IMR-90 (cell line): ENCODE data around the gene CUL4A.

Experiments used
- BHLHE40 ChIP-seq: fragments of 150-350 bp; IDR thresholded peaks from 2 replicates; pipeline ENCODE4 v1.6.1; 2016; ENCODE audit warnings: mild to moderate bottlenecking, low read depth, low read length
- CEBPB ChIP-seq: IDR thresholded peaks from 2 replicates; pipeline ENCODE4 v1.6.1; 2012; ENCODE audit warnings: low read depth, low read length, improper control_type of control experiment
- CHD1 ChIP-seq: IDR thresholded peaks from 2 replicates; pipeline ENCODE4 v1.6.1; 2012; ENCODE audit warnings: low read depth, low read length, improper control_type of control experiment
- ELK1 ChIP-seq: fragments of 150-350 bp; IDR thresholded peaks from 2 replicates; pipeline ENCODE4 v1.6.1; 2016; ENCODE audit warnings: low read depth, mild to moderate bottlenecking, low read length, moderate library complexity, borderline replicate concordance
- FOS ChIP-seq: fragments of 150-350 bp; IDR thresholded peaks from 2 replicates; pipeline ENCODE4 v1.6.1; 2016; ENCODE audit warnings: low read depth, low read length
- MAZ ChIP-seq: IDR thresholded peaks from 2 replicates; pipeline ENCODE4 v1.6.1; 2012; ENCODE audit warnings: low read depth, mild to moderate bottlenecking, low read length, improper control_type of control experiment, moderate library complexity, borderline replicate concordance
- NFE2L2 ChIP-seq: fragments of 150-350 bp; IDR thresholded peaks from 2 replicates; pipeline ENCODE4 v1.6.1; 2016; ENCODE audit warnings: low read depth, mild to moderate bottlenecking, low read length
- POLR2A ChIP-seq: IDR thresholded peaks from 2 replicates; pipeline ENCODE4 v1.6.1; 2012; ENCODE audit warnings: mild to moderate bottlenecking, low read depth, low read length
- RAD21 ChIP-seq: IDR thresholded peaks from 2 replicates; pipeline ENCODE4 v1.6.1; 2012; ENCODE audit warnings: low read length, improper control_type of control experiment
- RFX5 ChIP-seq: IDR thresholded peaks from 2 replicates; pipeline ENCODE4 v1.8.0; 2012; ENCODE audit warnings: low read depth, mild to moderate bottlenecking, low read length, moderate library complexity
- SMC3 ChIP-seq: fragments of 150-350 bp; IDR thresholded peaks from 2 replicates; pipeline ENCODE4 v1.6.1; 2016; ENCODE audit warnings: low read depth, mild to moderate bottlenecking, antibody characterized with exemption, low read length, moderate library complexity
- TF ChIP-seq, protein P1 (sequence below): conservative IDR thresholded peaks from 2 replicates; pipeline ENCODE4 v1.5.1; 2012; ENCODE audit warnings: mild to moderate bottlenecking, low read depth, low read length, improper control_type of control experiment
- TF ChIP-seq, protein P2 (sequence below): fragments of 150-350 bp; IDR thresholded peaks from 2 replicates; pipeline ENCODE4 v1.6.1; 2017; ENCODE audit warnings: mild to moderate bottlenecking, antibody characterized with exemption, low read length, low read depth

GRCh38 chr13:113187883-113188665 is 21.3 kb upstream of the CUL4A start:
- TF ChIP-seq, protein P1, sequence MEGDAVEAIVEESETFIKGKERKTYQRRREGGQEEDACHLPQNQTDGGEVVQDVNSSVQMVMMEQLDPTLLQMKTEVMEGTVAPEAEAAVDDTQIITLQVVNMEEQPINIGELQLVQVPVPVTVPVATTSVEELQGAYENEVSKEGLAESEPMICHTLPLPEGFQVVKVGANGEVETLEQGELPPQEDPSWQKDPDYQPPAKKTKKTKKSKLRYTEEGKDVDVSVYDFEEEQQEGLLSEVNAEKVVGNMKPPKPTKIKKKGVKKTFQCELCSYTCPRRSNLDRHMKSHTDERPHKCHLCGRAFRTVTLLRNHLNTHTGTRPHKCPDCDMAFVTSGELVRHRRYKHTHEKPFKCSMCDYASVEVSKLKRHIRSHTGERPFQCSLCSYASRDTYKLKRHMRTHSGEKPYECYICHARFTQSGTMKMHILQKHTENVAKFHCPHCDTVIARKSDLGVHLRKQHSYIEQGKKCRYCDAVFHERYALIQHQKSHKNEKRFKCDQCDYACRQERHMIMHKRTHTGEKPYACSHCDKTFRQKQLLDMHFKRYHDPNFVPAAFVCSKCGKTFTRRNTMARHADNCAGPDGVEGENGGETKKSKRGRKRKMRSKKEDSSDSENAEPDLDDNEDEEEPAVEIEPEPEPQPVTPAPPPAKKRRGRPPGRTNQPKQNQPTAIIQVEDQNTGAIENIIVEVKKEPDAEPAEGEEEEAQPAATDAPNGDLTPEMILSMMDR, result no peak
- TF ChIP-seq POLR2A (no peak), CEBPB (no peak), MAZ (no peak), FOS (no peak), SMC3 (no peak), RFX5 (no peak), CHD1 (no peak), RAD21 (no peak), ELK1 (no peak), BHLHE40 (no peak), NFE2L2 (no peak)
- TF ChIP-seq, protein P2, sequence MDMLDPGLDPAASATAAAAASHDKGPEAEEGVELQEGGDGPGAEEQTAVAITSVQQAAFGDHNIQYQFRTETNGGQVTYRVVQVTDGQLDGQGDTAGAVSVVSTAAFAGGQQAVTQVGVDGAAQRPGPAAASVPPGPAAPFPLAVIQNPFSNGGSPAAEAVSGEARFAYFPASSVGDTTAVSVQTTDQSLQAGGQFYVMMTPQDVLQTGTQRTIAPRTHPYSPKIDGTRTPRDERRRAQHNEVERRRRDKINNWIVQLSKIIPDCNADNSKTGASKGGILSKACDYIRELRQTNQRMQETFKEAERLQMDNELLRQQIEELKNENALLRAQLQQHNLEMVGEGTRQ, result no peak
